NOMO-1 (cell line): ENCODE data around the gene UBL7.
A peak's percentile ranks its signal among the peaks of the same experiment; 100 is the strongest.
"Not testable (repeated sequence)": the region's sequence is repeated elsewhere in the genome, so short reads cannot be mapped to it uniquely, and the experiment has no call there.

Experiments
- DNase-seq, 2 experiments: peaks; one replicate each; lab custom pipeline; 2025; ENCODE audit not compliant: unreplicated experiment in 2 of 2; lab: John Stamatoyannopoulos, UW

UBL7 gene

GRCh38 chr15:74464897-74465296 lies 3.9 kb upstream of the UBL7 start:
- no peak for DNase-seq

GRCh38 chr15:74464216-74464615 lies 3.3 kb upstream of the UBL7 start:
- DNase-seq = peak in 1 of 2 experiments; percentile 16

GRCh38 chr15:74463634-74464033 lies 2.7 kb upstream of the UBL7 start:
- no peak for DNase-seq

GRCh38 chr15:74461847-74462511 lies 1.0 kb upstream of the UBL7 start:
- no peak for DNase-seq

- DNase-seq = peak; percentile 26 to 60
These were observed 662 bp downstream of the UBL7 start for GRCh38 chr15:74460298-74460697.

- DNase-seq = not testable (repeated sequence)
These were observed 1.2 kb downstream of the UBL7 start for GRCh38 chr15:74459798-74460197.

- DNase-seq = no peak
These were observed 2.5 kb downstream of the UBL7 start for GRCh38 chr15:74458473-74458872.

- not testable (repeated sequence) for DNase-seq
These were observed 3.9 kb downstream of the UBL7 start for GRCh38 chr15:74457036-74457435.

GRCh38 chr15:74454764-74455500 lies 6.0 kb downstream of the UBL7 start:
- DNase-seq = no peak

- DNase-seq = no peak
These were observed 6.8 kb downstream of the UBL7 start for GRCh38 chr15:74453925-74454763.

- DNase-seq = no peak
These were observed 8.8 kb downstream of the UBL7 start for GRCh38 chr15:74451861-74452835.

- DNase-seq = no peak
These were observed 9.6 kb downstream of the UBL7 start for GRCh38 chr15:74451322-74451721.

GRCh38 chr15:74449643-74450205 lies 11.2 kb downstream of the UBL7 start:
- no peak for DNase-seq

- no peak for DNase-seq
These were observed 11.9 kb downstream of the UBL7 start for GRCh38 chr15:74449095-74449494.

GRCh38 chr15:74445816-74446763 lies 14.9 kb downstream of the UBL7 start:
- no peak for DNase-seq

- DNase-seq = no peak
These were observed 16.6 kb downstream of the UBL7 start for GRCh38 chr15:74444106-74445062.

- DNase-seq = no peak
These were observed 17.7 kb downstream of the UBL7 start for GRCh38 chr15:74443100-74443909.
